Thyroid gland (tissue), 4 donors: ENCODE data around the gene CCDC184. TPM values are rescaled to one million over a fixed set of nuclear protein-coding genes. Genes with fewer than 3 reads are reported as not detected.
"Not testable (repeated sequence)": the region's sequence is repeated elsewhere in the genome, so short reads cannot be mapped to it uniquely, and the experiment has no call there.

Source experiments
- DNase-seq, 2 donors: peaks; one replicate each; pipeline ENCODE4 v3.0.0-alpha.2; 2019
- H3K27ac ChIP-seq, 3 donors: fragments of 200-600 bp; sonication (generic); 1 replicate in 2 of 3; 2 replicates in 1 of 3; pipeline ENCODE4 v1.5.1; 2016 to 2019; ENCODE audit warnings: mild to moderate bottlenecking in 1 of 3, moderate library complexity in 1 of 3
- H3K27me3 ChIP-seq: fragments of 200-600 bp; sonication (generic); one replicate; pipeline ENCODE4 v1.5.1; 2019
- H3K36me3 ChIP-seq, 2 donors: fragments of 200-600 bp; sonication (generic); one replicate each; pipeline ENCODE4 v1.5.1; 2016 to 2019
- H3K4me1 ChIP-seq, 2 donors: fragments of 200-600 bp; sonication (generic); one replicate each; pipeline ENCODE4 v1.5.1; 2017 to 2019
- H3K4me3 ChIP-seq, 3 donors: fragments of 200-600 bp; sonication (generic); replicated peaks in 1 of 3; 1 replicate in 2 of 3; 2 replicates in 1 of 3; pipeline ENCODE4 v1.5.1; 2016; ENCODE audit warnings: mild to moderate bottlenecking in 1 of 3
- H3K9me3 ChIP-seq: fragments of 200-600 bp; sonication (generic); one replicate; pipeline ENCODE4 v1.5.1; 2017
- POLR2A ChIP-seq, 2 donors: fragments of 450-650 bp; IDR thresholded peaks; one replicate each; pipeline ENCODE4 v1.6.1; 2017; ENCODE audit warnings: antibody characterized with exemption in 2 of 2, mild to moderate bottlenecking in 2 of 2, moderate library complexity in 1 of 2
- WGBS, 2 donors: methylation state at CpG; one replicate each; pipeline ENCODE4 v1.1.5; 2017; 5-methylcytosine and 5-hydroxymethylcytosine counted together
- intact Hi-C: fragments of 100-400 bp; cut with DNase I; formaldehyde crosslinking; loops from one replicate; pipeline ENCODE4 v1.15.1; 2023
- total RNA-seq, 4 donors: library from RNA; depleted of rRNA; stranded (reverse); fragments of >200 nt; gene quantifications; one replicate each; pipeline ENCODE4 v1.2.3, GENCODE V29; 2016
- TF ChIP-seq, protein P1 (sequence below), 6 experiments: fragments of 200-600 bp in 3 of 6; fragments of 450-650 bp in 3 of 6; sonication (generic) in 3 of 6; IDR thresholded peaks; one replicate each; pipeline ENCODE4 v1.5.1; 2016 to 2019; ENCODE audit warnings: antibody characterized with exemption in 6 of 6, mild to moderate bottlenecking in 2 of 6, inconsistent platforms in 1 of 6, moderate library complexity in 1 of 6

Gene CCDC184
- total RNA-seq, 4 donors from 2014 or later, result 0.44 to 0.54 TPM; not detected in 2

DNA sequence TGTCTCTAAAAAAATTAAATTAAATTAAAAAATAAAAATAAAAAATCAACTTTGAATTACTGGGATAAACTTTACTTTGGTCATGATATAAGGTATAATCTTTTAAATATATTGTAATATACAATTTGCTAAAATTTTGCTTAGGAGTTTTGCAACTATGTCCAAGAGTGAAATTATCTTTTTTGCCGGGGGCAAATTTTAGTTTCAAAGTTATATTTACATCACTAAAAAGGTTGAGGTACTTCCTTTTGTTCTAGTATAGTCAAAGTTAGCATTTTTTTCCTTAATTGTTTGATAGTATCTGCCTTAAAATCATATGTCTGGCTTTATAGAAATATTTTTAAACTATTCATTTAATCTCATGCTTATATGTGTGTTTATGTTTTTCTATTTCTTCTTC is 37.3 kb downstream of the CCDC184 start:
- Histone ChIP-seq H3K36me3 (no peaks in the 10 kb centered on the region), H3K27ac (no peak overlapping the region), H3K9me3 (no peaks in the 10 kb centered on the region), H3K4me3 (no peak overlapping the region), H3K27me3 (no peaks in the 10 kb centered on the region), H3K4me1 (no peaks in the 10 kb centered on the region)
- intact Hi-C loops, result no loop called here
- 92 to 96% methylated on average over 1 of the region's 1 CpG for WGBS, 2 donors
- no peak for DNase-seq
- TF ChIP-seq POLR2A (IDR thresholded peaks at IDR 0.05), result no peak
- TF ChIP-seq, protein P1, sequence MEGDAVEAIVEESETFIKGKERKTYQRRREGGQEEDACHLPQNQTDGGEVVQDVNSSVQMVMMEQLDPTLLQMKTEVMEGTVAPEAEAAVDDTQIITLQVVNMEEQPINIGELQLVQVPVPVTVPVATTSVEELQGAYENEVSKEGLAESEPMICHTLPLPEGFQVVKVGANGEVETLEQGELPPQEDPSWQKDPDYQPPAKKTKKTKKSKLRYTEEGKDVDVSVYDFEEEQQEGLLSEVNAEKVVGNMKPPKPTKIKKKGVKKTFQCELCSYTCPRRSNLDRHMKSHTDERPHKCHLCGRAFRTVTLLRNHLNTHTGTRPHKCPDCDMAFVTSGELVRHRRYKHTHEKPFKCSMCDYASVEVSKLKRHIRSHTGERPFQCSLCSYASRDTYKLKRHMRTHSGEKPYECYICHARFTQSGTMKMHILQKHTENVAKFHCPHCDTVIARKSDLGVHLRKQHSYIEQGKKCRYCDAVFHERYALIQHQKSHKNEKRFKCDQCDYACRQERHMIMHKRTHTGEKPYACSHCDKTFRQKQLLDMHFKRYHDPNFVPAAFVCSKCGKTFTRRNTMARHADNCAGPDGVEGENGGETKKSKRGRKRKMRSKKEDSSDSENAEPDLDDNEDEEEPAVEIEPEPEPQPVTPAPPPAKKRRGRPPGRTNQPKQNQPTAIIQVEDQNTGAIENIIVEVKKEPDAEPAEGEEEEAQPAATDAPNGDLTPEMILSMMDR (IDR thresholded peaks at IDR 0.05), result no peak

DNA sequence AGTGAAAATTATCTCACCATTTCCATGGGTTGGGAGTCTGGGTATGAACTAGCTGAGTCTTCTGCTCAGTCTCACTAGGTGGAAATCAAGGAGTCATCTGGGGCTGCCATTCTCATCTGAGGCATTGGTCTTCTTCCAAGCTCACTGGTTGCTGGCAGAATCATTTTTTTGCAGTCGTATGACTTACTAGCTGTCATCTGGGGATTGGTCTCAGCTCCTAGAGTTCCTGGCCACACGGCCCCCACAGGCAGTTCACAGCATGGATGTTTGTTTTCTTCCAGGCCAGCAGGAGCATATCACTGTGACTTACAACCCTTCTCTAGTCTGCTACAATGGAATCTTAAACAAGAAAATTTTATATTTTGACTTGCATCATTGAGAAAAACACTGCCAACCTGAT is 38.2 kb downstream of the CCDC184 start:
- no peaks in the 10 kb centered on the region for H3K27me3 ChIP-seq

DNA sequence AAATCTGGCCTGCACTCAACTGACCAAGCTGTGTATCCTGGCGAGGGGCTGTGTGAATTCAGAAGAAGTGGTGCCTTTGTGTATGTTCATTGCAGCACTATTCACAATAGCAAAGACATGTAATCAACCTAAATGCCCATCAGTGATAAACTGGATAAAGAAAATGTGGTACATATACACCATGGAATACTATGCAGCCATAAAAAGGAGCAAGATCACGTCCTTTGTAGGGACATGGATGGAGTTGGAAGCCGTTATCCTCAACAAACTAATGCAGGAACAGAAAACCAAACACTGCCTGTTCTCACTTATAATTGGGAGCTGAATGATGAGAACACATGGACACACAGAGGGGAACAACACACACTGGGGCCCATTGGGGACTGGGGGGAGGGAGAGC is 41.1 kb downstream of the CCDC184 start:
- H3K4me3 ChIP-seq, H3K36me3 ChIP-seq, H3K27me3 ChIP-seq, intact Hi-C loops, H3K4me1 ChIP-seq, H3K27ac ChIP-seq, DNase-seq, H3K9me3 ChIP-seq: not testable (repeated sequence)
- WGBS, 2 donors, result 84 to 91% methylated on average over 3 of the region's 3 CpGs

More for the DNA sequence above, 38.2 kb downstream of the CCDC184 start:
- Histone ChIP-seq H3K4me3 (no peak overlapping the region), H3K9me3 (no peaks in the 10 kb centered on the region), H3K27ac (no peak overlapping the region), H3K36me3 (no peaks in the 10 kb centered on the region), H3K4me1 (no peaks in the 10 kb centered on the region)
- intact Hi-C loops, result no loop called here
- DNase-seq, result no peak
- WGBS, 2 donors, result 21 to 30% methylated on average over 2 of the region's 2 CpGs
- TF ChIP-seq, protein P1 (IDR thresholded peaks at IDR 0.05), result no peak

DNA sequence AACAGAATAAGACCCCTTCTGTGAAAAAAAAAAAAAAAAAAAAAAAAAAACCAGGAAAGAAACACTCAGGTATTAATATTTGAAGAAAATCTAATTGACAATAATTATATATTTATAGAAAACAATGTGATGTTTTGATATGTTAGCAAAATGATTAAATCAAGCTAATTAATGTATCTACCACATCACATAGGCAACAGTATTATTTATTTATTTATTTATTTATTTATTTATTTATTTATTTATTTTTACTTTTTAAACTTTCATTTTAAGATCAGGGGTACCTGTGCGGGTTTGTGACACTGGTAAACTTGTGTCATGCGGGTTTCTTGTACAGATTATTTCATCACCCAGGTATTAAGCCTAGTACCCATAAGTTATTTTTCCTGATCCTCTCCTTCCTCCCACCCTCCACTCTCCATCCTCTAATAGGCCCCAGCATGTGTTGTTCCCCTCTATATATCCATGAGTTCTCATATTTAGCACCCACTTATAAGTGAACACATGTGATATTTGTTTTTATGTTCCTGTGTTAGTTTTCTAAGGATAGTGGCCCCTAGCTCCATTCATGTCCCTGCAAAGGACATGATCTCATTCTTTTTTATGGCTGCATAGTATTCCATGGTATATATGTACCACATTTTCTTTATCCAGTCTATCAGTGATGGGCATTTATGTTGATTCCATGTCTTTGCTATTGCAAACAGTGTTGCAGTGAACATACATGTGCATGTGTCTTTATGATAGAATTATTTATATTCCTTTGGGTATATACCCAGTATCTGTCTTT is 47.9 kb downstream of the CCDC184 start:
- H3K4me1 ChIP-seq, H3K27me3 ChIP-seq, DNase-seq, intact Hi-C loops, H3K27ac ChIP-seq, H3K9me3 ChIP-seq, H3K4me3 ChIP-seq, H3K36me3 ChIP-seq: not testable (repeated sequence)
- WGBS, 2 donors, result 91 to 96% methylated on average over 2 of the region's 2 CpGs

Other genes starting within 250 kb of the CCDC184 start
- 100 to 1,000 TPM in 1 of 4 donors, 10 to 100 TPM in 3; 52.9 to 112 (median 79.1) TPM for gene TMEM106C, start 220.0 kb upstream of the CCDC184 start, total RNA-seq
- not detected for gene COL2A1, start 179.2 kb upstream of the CCDC184 start, total RNA-seq
- gene SENP1, start 77.6 kb upstream of the CCDC184 start, total RNA-seq, result 10 to 100 TPM; 20.6 to 58.8 (median 24.5) TPM
- gene PFKM, start 64.3 kb upstream of the CCDC184 start, total RNA-seq, result 10 to 100 TPM; 36.1 to 66.7 (median 49.2) TPM
- gene ASB8, start 26.1 kb upstream of the CCDC184 start, total RNA-seq, result 10 to 100 TPM; 28.9 to 70.6 (median 33.4) TPM
- gene OR10AD1, start 19.6 kb downstream of the CCDC184 start, total RNA-seq, result not detected
- 100 to 1,000 TPM in 1 of 4 donors, 10 to 100 TPM in 3; 19.1 to 119 (median 29.9) TPM for gene ZNF641, start 167.3 kb downstream of the CCDC184 start, total RNA-seq